ENCODE results near the gene FPGS.

DNA sequence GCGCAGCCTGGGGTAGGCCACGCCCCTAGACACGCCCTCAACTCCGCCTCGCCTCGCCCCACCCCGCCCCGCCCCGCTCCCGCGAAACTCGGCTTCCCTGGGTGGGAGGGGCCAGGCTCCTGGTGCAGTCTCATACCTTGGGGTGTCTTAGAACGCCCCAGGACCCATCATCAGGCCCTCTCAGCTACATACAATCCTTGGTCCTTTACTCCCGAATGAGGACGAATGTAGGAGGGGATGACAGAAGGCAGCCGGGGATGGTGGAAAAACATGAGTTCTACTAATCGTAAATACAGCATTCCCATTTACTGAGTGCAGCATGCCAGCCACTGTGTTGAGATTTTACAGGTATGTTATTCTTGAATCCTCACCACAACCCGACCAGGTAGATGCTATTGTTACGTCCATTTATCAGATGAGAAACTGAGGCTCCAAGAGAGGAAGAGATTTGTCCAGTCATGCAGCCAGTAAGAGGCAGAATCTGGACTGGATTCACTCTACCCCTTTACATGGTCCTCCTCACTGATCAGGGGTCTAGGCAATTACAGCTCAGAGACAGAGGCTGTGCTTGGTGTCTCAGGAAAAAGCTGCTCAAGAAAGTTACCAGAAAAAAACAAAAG is 31.0 kb upstream of the FPGS start:
- TF ChIP-seq CTCF (IDR thresholded peaks at IDR 0.05) (no peak), RAD21 (IDR thresholded peaks at IDR 0.05; ENCODE audit: low read length) (no peak)
